ENCODE measurements around the gene STARD8. TPM values are rescaled to one million over a fixed set of nuclear protein-coding genes. Genes with fewer than 3 reads are reported as not detected.
A peak's percentile ranks its signal among the peaks of the same experiment; 100 is the strongest.

Gene STARD8
- total RNA-seq, 6 experiments from 2014 or later = 1.9 to 3.6 (median 3.0) TPM

DNA sequence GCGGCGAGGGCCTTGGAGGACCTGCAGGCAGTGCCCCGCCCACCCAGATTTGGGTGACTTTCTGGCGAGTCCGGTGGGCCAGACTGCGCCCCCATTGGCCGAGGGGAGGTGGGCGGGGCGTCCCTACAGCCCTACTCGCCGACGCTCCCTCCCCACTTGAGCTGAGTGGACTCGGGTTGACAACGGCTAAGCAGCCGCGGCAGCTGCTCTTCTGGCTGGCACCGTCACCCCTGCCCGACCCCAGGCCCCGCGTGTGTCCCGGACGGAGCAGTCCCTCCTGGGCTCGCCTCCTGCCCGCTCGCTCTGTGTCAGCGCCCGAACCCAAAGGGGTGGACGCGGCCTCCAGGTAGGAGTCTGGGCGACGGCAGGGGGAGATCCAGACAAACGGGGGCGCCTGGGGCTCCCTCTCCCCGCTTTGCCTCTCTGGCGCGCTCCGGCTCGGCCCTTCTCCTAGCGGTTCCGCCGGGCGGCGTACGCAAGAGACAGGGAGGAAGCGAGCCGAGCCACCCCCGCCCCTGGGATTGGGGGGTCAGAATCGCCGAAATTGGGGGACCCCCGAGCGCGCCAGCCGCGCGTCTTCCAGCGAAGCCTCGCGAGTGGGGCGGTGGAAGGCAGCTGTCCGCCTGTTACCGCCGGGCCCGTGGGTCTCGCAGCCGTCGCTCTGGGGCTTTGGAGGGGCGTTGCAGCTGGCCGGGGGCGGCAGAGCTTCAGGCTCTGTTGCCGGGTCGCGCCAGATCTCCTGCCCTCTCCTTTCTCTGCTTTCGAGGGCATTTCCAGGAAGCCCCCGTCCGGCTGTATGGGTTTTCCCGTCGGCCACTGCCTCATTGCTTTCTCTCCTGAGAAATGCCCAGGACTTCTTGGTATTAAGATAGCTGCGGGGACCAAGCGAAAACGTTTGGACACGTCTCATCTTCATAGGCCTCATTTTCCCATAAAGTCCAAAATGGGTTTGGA, 46.3 kb downstream of the STARD8 start:
- peaks cover 59% of the 10 kb centered on the region for H3K4me1 Mint-ChIP-seq (ENCODE audit: low read depth)
- no peak for TF ChIP-seq CTCF (IDR thresholded peaks at IDR 0.05)
- H3K9me3 Mint-ChIP-seq = no peaks in the 10 kb centered on the region
- H3K4me3 Mint-ChIP-seq = peak overlapping the region; percentile 85
- H3K36me3 Mint-ChIP-seq (ENCODE audit: low read depth) = no peaks in the 10 kb centered on the region
- peak overlapping the region; percentile 65 for H3K27ac Mint-ChIP-seq
- DNase-seq = peak; percentile 28
- H3K27me3 Mint-ChIP-seq (ENCODE audit: insufficient read depth) = peaks cover 4% of the 10 kb centered on the region; the same call in 1 of the 2 replicates

GRCh38 chrX:68694435-68695205, 47.2 kb downstream of the STARD8 start:
- TF ChIP-seq CTCF (IDR thresholded peaks at IDR 0.05) = no peak
- peak overlapping the region; percentile 85 for H3K4me3 Mint-ChIP-seq
- peaks cover 62% of the 10 kb centered on the region for H3K4me1 Mint-ChIP-seq (ENCODE audit: low read depth)
- peaks cover 4% of the 10 kb centered on the region for H3K27me3 Mint-ChIP-seq (ENCODE audit: insufficient read depth)
- H3K9me3 Mint-ChIP-seq = no peaks in the 10 kb centered on the region
- DNase-seq = no peak
- H3K27ac Mint-ChIP-seq = peak overlapping the region; percentile 65
- no peaks in the 10 kb centered on the region for H3K36me3 Mint-ChIP-seq (ENCODE audit: low read depth)

DNA sequence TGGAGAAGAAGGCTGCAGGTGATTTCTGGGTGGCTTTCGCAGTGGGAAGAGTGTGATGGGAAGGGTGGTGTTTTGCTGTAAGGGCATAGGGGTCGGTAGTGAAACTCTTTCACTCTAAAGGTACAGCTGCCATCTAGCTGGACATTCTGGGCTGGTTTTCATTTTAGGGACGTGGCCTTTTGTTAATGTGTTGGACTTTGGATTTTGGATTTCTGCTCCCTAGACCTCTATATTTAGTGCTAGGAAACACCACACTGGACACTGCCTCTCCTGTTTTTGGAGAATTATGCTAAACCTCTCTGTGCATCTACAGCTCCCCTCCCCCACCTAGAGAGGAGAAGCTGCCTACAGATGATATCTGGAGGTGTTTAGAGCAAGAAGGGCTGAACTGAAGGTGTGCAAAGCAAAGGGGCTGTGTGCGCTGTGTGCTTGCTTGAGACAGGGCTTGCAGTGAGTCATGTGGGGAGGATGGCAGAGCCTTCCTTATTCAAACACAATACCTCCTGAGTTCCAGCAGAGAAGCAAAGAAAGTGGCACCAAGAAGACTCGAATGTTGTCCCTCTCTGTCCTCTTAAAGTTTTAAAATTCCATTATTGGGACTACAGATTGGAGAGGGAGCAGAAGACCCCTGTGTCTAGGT, 47.9 kb downstream of the STARD8 start:
- no peaks in the 10 kb centered on the region for H3K9me3 Mint-ChIP-seq
- H3K4me3 Mint-ChIP-seq = peak overlapping the region; percentile 67
- no peak for TF ChIP-seq CTCF (IDR thresholded peaks at IDR 0.05)
- peaks cover 4% of the 10 kb centered on the region for H3K27me3 Mint-ChIP-seq (ENCODE audit: insufficient read depth)
- peak overlapping the region; percentile 18; the same call in 1 of the 2 replicates for H3K27ac Mint-ChIP-seq
- H3K4me1 Mint-ChIP-seq (ENCODE audit: low read depth) = peaks cover 69% of the 10 kb centered on the region
- DNase-seq = no peak
- no peaks in the 10 kb centered on the region for H3K36me3 Mint-ChIP-seq (ENCODE audit: low read depth)

- TF ChIP-seq CTCF (IDR thresholded peaks at IDR 0.05) = no peak
- H3K27me3 Mint-ChIP-seq (ENCODE audit: insufficient read depth) = peaks cover 4% of the 10 kb centered on the region
- no peak overlapping the region for H3K27ac Mint-ChIP-seq
- peaks cover 64% of the 10 kb centered on the region for H3K4me1 Mint-ChIP-seq (ENCODE audit: low read depth)
- no peak overlapping the region for H3K4me3 Mint-ChIP-seq
- no peaks in the 10 kb centered on the region for H3K36me3 Mint-ChIP-seq (ENCODE audit: low read depth)
- no peaks in the 10 kb centered on the region for H3K9me3 Mint-ChIP-seq
- DNase-seq = no peak
These were observed 49.0 kb downstream of the STARD8 start for GRCh38 chrX:68696267-68696990.

GRCh38 chrX:68697036-68697435, 49.6 kb downstream of the STARD8 start:
- H3K36me3 Mint-ChIP-seq (ENCODE audit: low read depth) = no peaks in the 10 kb centered on the region
- TF ChIP-seq CTCF (IDR thresholded peaks at IDR 0.05) = no peak
- peaks cover 58% of the 10 kb centered on the region for H3K4me1 Mint-ChIP-seq (ENCODE audit: low read depth)
- no peak for DNase-seq
- H3K27me3 Mint-ChIP-seq (ENCODE audit: insufficient read depth) = peaks cover 4% of the 10 kb centered on the region
- H3K9me3 Mint-ChIP-seq = no peaks in the 10 kb centered on the region
- H3K27ac Mint-ChIP-seq = no peak overlapping the region
- H3K4me3 Mint-ChIP-seq = no peak overlapping the region

Measured in HFFc6 (cell line).